Measurements from ENCODE around the gene AGO3.
"Not testable (repeated sequence)": the region's sequence is repeated elsewhere in the genome, so short reads cannot be mapped to it uniquely, and the experiment has no call there.

AGO3 gene

GRCh38 chr1:35924838-35925237, 6.1 kb upstream of the AGO3 start:
- in situ Hi-C loops (cut with MboI; ENCODE audit: low sequenced_read_pairs): no loop called here

- in situ Hi-C loops (cut with MboI; ENCODE audit: low sequenced_read_pairs): no loop called here
Measured at GRCh38 chr1:35925741-35926140, 5.2 kb upstream of the AGO3 start.

- in situ Hi-C loops (cut with MboI; ENCODE audit: low sequenced_read_pairs): no loop called here
Measured at GRCh38 chr1:35927472-35927871, 3.4 kb upstream of the AGO3 start.

- in situ Hi-C loops (cut with MboI; ENCODE audit: low sequenced_read_pairs): no loop called here
Measured at GRCh38 chr1:35929730-35930592, 944 bp upstream of the AGO3 start.

- in situ Hi-C loops (cut with MboI; ENCODE audit: low sequenced_read_pairs): no loop called here
Measured at GRCh38 chr1:35931446-35932157, 697 bp downstream of the AGO3 start.

GRCh38 chr1:35932158-35932636, 1.3 kb downstream of the AGO3 start:
- in situ Hi-C loops (cut with MboI; ENCODE audit: low sequenced_read_pairs): no loop called here

GRCh38 chr1:35932941-35933340, 2.0 kb downstream of the AGO3 start:
- in situ Hi-C loops (cut with MboI; ENCODE audit: low sequenced_read_pairs): no loop called here

GRCh38 chr1:35935442-35936388, 4.8 kb downstream of the AGO3 start:
- in situ Hi-C loops (cut with MboI; ENCODE audit: low sequenced_read_pairs): no loop called here

- in situ Hi-C loops (cut with MboI; ENCODE audit: low sequenced_read_pairs): no loop called here
Measured at GRCh38 chr1:35936838-35937237, 5.9 kb downstream of the AGO3 start.

GRCh38 chr1:35939484-35939883, 8.6 kb downstream of the AGO3 start:
- in situ Hi-C loops (cut with MboI; ENCODE audit: low sequenced_read_pairs): no loop called here

- in situ Hi-C loops (cut with MboI; ENCODE audit: low sequenced_read_pairs): no loop called here
Measured at GRCh38 chr1:35945327-35945726, 14.4 kb downstream of the AGO3 start.

- in situ Hi-C loops (cut with MboI; ENCODE audit: low sequenced_read_pairs): no loop called here
Measured at GRCh38 chr1:35947547-35947946, 16.6 kb downstream of the AGO3 start.

GRCh38 chr1:35958558-35958957, 27.7 kb downstream of the AGO3 start:
- in situ Hi-C loops (cut with MboI; ENCODE audit: low sequenced_read_pairs): no loop called here

- in situ Hi-C loops (cut with MboI; ENCODE audit: low sequenced_read_pairs): no loop called here
Measured at GRCh38 chr1:35959304-35959703, 28.4 kb downstream of the AGO3 start.

- in situ Hi-C loops (cut with MboI; ENCODE audit: low sequenced_read_pairs): no loop called here
Measured at GRCh38 chr1:35962952-35963351, 32.0 kb downstream of the AGO3 start.

GRCh38 chr1:35964277-35964676, 33.4 kb downstream of the AGO3 start:
- in situ Hi-C loops (cut with MboI; ENCODE audit: low sequenced_read_pairs): not testable (repeated sequence)

- in situ Hi-C loops (cut with MboI; ENCODE audit: low sequenced_read_pairs): no loop called here
Measured at GRCh38 chr1:35968396-35968795, 37.5 kb downstream of the AGO3 start.

GRCh38 chr1:35971601-35972000, 40.7 kb downstream of the AGO3 start:
- in situ Hi-C loops (cut with MboI; ENCODE audit: low sequenced_read_pairs): no loop called here

- in situ Hi-C loops (cut with MboI; ENCODE audit: low sequenced_read_pairs): not testable (repeated sequence)
Measured at GRCh38 chr1:35972631-35973030, 41.7 kb downstream of the AGO3 start.

GRCh38 chr1:35980090-35980489, 49.2 kb downstream of the AGO3 start:
- in situ Hi-C loops (cut with MboI; ENCODE audit: low sequenced_read_pairs): no loop called here

- in situ Hi-C loops (cut with MboI; ENCODE audit: low sequenced_read_pairs): no loop called here
Measured at GRCh38 chr1:35988237-35988636, 57.3 kb downstream of the AGO3 start.
